Activated naive CD4-positive, alpha-beta T cell treated with anti-CD3 and anti-CD28 coated beads for 36 hours (primary cell): ENCODE data around the gene CNPPD1. TPM values are rescaled to one million over a fixed set of nuclear protein-coding genes. Genes with fewer than 3 reads are reported as not detected.
A peak's percentile ranks its signal among the peaks of the same experiment; 100 is the strongest.

Source experiments
- CTCF ChIA-PET: fragments of 350-600 bp; sonication (Branson Sonifier 250); formaldehyde crosslinking; loops from one replicate; lab custom pipeline; 2021; ENCODE audit warnings: antibody characterized with exemption; lab: Charles Lee
- DNase-seq: peaks from one replicate; pipeline ENCODE4 v3.0.0-alpha.2; 2020
- H3K27ac Mint-ChIP-seq: one replicate; pipeline ENCODE4 v1.8.0; 2021; ENCODE audit warnings: mild to moderate bottlenecking, mixed read lengths
- H3K27me3 Mint-ChIP-seq: one replicate; pipeline ENCODE4 v1.8.0; 2021; ENCODE audit warnings: low read depth, mixed read lengths
- H3K36me3 Mint-ChIP-seq: one replicate; pipeline ENCODE4 v1.8.0; 2021; ENCODE audit warnings: low read depth, mixed read lengths
- H3K4me1 Mint-ChIP-seq: one replicate; pipeline ENCODE4 v1.8.0; 2021; ENCODE audit warnings: low read depth, mixed read lengths
- H3K4me3 Mint-ChIP-seq: one replicate; pipeline ENCODE4 v1.8.0; 2021; ENCODE audit warnings: mild to moderate bottlenecking, moderate library complexity, mixed read lengths
- H3K9me3 Mint-ChIP-seq: one replicate; pipeline ENCODE4 v1.8.0; 2021; ENCODE audit warnings: mixed read lengths
- intact Hi-C: fragments of 100-400 bp; cut with micrococcal nuclease; formaldehyde crosslinking; loops from one replicate; pipeline ENCODE4 v1.15.1; 2023
- total RNA-seq, 2 experiments: library from RNA; stranded (reverse); gene quantifications; one replicate each; pipeline ENCODE4 v1.2.3, GENCODE V29; 2021

CNPPD1 gene
- total RNA-seq, 2 experiments from 2014 or later, result 27.0 to 31.4 TPM

GRCh38 chr2:219175486-219175885 is 1.2 kb downstream of the CNPPD1 start:
- CTCF ChIA-PET, result interaction anchor here (1.2 to 8.9 kb wide), 13 partner anchors 10 to 180 kb away, joined by 3 to 67 read pairs (median 7); partner anchors contain the start of genes ABCB6, DNAJB2, NHEJ1 and ZFAND2B
- H3K27me3 Mint-ChIP-seq, result no peaks in the 10 kb centered on the region
- H3K4me3 Mint-ChIP-seq, result peak overlapping the region; percentile 94
- no peaks in the 10 kb centered on the region for H3K9me3 Mint-ChIP-seq
- peak overlapping the region; percentile 98 for H3K27ac Mint-ChIP-seq
- peaks cover 14% of the 10 kb centered on the region for H3K36me3 Mint-ChIP-seq
- intact Hi-C loops, result loop anchor here (5.0 to 10.0 kb wide), 3 partner anchors 293 to 771 kb away; partner anchors contain the start of genes CHPF, TMEM198 and WNT10A
- H3K4me1 Mint-ChIP-seq, result peaks cover 35% of the 10 kb centered on the region
- DNase-seq, result no peak

GRCh38 chr2:219174801-219175200 is 1.9 kb downstream of the CNPPD1 start:
- Mint-ChIP-seq H3K36me3 (peaks cover 12% of the 10 kb centered on the region), H3K4me1 (peaks cover 31% of the 10 kb centered on the region), H3K27me3 (no peaks in the 10 kb centered on the region), H3K4me3 (no peak overlapping the region), H3K9me3 (no peaks in the 10 kb centered on the region), H3K27ac (no peak overlapping the region)
- DNase-seq, result no peak
- intact Hi-C loops, result loop anchor here (5.0 to 10.0 kb wide), 3 partner anchors 292 to 770 kb away; partner anchors contain the start of genes CHPF, TMEM198 and WNT10A
- CTCF ChIA-PET, result interaction anchor here (1.0 to 8.9 kb wide), 11 partner anchors 11 to 124 kb away, joined by 3 to 67 read pairs (median 7); partner anchors contain the start of genes ABCB6, DNAJB2, NHEJ1 and ZFAND2B

DNA sequence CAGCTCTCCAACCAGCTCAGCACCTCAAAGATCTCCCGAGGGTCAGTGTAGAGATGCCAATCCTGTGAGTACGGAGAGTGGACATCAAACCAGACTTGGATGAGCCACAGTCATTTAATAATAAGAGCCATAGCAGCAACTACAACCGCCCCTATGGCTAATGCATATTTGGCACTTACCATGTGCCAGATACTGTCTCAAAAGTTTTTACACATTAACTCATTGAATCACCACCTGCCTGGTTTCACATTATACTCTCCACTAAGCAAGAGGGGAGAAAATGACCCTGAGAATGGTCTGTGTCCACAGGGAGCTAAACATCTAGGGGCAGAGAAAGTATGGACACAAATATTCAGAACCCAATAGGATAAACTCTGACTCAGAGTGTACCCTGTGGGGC is 2.6 kb downstream of the CNPPD1 start:
- intact Hi-C loops, result loop anchor here (10.0 kb wide), 1 partner anchor 769 kb away; no protein-coding TSS in a partner anchor
- Mint-ChIP-seq H3K27ac (no peak overlapping the region), H3K9me3 (no peaks in the 10 kb centered on the region), H3K27me3 (no peaks in the 10 kb centered on the region), H3K36me3 (peaks cover 12% of the 10 kb centered on the region), H3K4me1 (peaks cover 28% of the 10 kb centered on the region), H3K4me3 (peak overlapping the region; percentile 3)
- CTCF ChIA-PET, result interaction anchor here (1.0 to 8.9 kb wide), 8 partner anchors 8 to 121 kb away, joined by 3 to 67 read pairs (median 6); partner anchors contain the start of genes NHEJ1 and ZFAND2B
- DNase-seq, result no peak

DNA sequence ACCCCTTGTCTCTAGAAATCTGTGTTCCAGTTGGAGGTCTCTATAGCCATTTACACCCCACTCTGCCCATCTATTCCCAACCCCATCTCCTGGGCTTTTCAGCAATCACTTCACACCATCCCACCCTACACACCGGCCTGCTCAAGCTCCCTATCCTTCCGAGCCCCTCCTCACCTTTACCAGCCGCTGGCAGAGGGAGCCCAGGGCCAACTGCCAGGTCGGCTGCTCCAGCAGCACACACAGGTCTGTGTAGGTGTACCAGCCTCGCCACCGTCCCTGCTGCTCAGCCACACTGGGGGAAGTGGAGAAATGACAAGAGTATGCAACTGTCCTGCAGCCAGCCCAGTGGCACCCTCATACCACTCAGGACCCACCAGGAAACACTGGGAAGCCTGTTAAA is 3.5 kb downstream of the CNPPD1 start:
- H3K4me3 Mint-ChIP-seq, result no peak overlapping the region
- no peaks in the 10 kb centered on the region for H3K27me3 Mint-ChIP-seq
- DNase-seq, result no peak
- H3K36me3 Mint-ChIP-seq, result peaks cover 12% of the 10 kb centered on the region
- CTCF ChIA-PET, result interaction anchor here (1.0 to 8.9 kb wide), 11 partner anchors 9 to 215 kb away, joined by 3 to 67 read pairs (median 6); partner anchors contain the start of genes DNPEP, NHEJ1 and ZFAND2B
- no peak overlapping the region for H3K27ac Mint-ChIP-seq
- intact Hi-C loops, result loop anchor here (10.0 kb wide), 1 partner anchor 768 kb away; no protein-coding TSS in a partner anchor
- H3K4me1 Mint-ChIP-seq, result peaks cover 25% of the 10 kb centered on the region
- H3K9me3 Mint-ChIP-seq, result no peaks in the 10 kb centered on the region

DNA sequence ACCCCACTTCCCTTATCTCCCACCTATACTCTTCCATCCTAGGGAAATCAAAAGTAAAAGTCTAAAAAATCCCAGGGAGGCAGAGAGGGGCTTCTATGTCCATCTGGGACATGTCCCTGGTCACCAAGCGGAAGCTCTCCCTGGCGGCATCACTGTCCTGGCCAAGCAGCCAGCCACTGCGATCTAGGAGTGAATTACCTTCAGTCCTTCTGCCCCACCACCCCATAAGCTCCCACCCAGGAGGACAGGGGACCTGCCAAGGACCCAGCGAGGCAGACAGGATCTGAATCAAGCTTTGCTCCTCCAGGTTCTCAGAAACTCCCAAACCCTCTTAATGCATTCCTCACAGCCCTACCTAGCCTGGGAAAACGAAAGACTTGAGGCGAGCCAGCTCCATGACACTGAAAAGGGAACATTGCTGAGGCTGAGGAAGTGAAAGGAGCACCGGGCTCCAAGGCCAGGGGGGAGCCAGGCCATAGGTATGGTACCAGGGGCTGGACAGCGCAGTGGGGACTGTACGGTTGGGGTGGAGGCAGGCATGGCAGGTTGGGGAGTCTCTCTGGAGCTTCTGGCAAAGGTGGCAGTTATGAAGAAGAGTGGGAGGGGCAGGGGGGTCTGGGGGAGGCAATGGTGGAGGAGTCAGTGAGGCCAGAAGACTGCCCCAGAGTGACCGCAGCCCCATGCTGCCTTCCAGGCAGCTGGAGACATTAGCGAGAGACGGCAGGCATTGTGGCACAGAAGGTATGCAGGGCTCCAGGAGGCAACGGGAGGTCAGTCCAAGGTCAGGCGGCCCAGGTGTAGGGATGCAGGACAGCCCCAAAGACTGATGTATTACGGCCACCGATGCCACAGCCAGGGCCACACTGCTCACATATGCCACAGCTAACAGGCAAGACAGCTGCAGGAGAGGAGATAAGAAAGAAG is 4.2 kb downstream of the CNPPD1 start:
- H3K4me1 Mint-ChIP-seq, result peaks cover 25% of the 10 kb centered on the region
- H3K9me3 Mint-ChIP-seq, result no peaks in the 10 kb centered on the region
- no peaks in the 10 kb centered on the region for H3K27me3 Mint-ChIP-seq
- peaks cover 9% of the 10 kb centered on the region for H3K36me3 Mint-ChIP-seq
- CTCF ChIA-PET, result interaction anchor here (0.6 to 8.9 kb wide), 19 partner anchors 9 to 218 kb away, joined by 3 to 67 read pairs (median 5); partner anchors contain the start of genes ATG9A, DNPEP, GLB1L and NHEJ1
- no peak overlapping the region for H3K4me3 Mint-ChIP-seq
- intact Hi-C loops, result loop anchor here (10.0 kb wide), 1 partner anchor 768 kb away; no protein-coding TSS in a partner anchor
- no peak for DNase-seq
- H3K27ac Mint-ChIP-seq, result no peak overlapping the region

DNA sequence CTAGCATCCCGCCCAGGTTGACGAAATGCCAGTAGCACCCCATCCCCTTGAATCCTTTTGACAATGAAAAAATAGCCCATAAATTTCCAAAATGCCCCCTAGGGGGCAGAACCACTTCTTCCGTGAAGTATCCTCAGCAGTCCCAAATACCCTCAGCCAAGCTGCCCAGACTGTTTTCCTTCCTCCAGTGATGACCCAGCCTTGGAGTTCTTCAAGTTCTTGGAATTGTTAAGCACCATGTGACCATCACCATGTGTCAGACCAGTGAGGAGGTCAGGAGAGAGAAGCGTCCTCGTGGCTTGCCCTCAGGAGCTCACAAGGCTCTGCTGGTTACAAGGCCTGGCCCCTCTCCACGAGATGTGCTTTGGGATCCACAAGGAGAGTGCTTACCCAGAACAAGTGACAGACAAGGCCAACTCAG is 5.5 kb downstream of the CNPPD1 start:
- peaks cover 25% of the 10 kb centered on the region for H3K4me1 Mint-ChIP-seq
- intact Hi-C loops, result loop anchor here (1.0 to 10.0 kb wide), 3 partner anchors 40 to 766 kb away; no protein-coding TSS in a partner anchor
- peak; percentile 51 for DNase-seq

GRCh38 chr2:219169930-219170654 is 6.6 kb downstream of the CNPPD1 start, which contains the start of gene SLC23A3:
Gene SLC23A3 (minus strand): TSS chr2:219170029. CDS start chr2:219169984, 45 bp downstream.
- H3K27me3 Mint-ChIP-seq, result no peaks in the 10 kb centered on the region
- intact Hi-C loops, result loop anchor here (10.0 kb wide), 1 partner anchor 765 kb away; no protein-coding TSS in a partner anchor
- CTCF ChIA-PET, result interaction anchor here (0.6 to 8.9 kb wide), 19 partner anchors 10 to 235 kb away, joined by 3 to 67 read pairs (median 5); partner anchors contain the start of genes NHEJ1 and ZFAND2B
- peaks cover 15% of the 10 kb centered on the region for H3K4me1 Mint-ChIP-seq
- peaks cover 5% of the 10 kb centered on the region for H3K36me3 Mint-ChIP-seq
- no peak for DNase-seq
- H3K27ac Mint-ChIP-seq, result no peak within 1 kb of the TSS
- H3K4me3 Mint-ChIP-seq, result no peak within 1 kb of the TSS
- no peaks in the 10 kb centered on the region for H3K9me3 Mint-ChIP-seq

More for the DNA sequence above, 5.5 kb downstream of the CNPPD1 start:
- H3K27ac Mint-ChIP-seq, result no peak overlapping the region
- H3K9me3 Mint-ChIP-seq, result no peaks in the 10 kb centered on the region
- CTCF ChIA-PET, result interaction anchor here (0.7 to 8.9 kb wide), 22 partner anchors 8 to 128 kb away, joined by 3 to 67 read pairs (median 5); partner anchors contain the start of genes ATG9A, GLB1L, NHEJ1 and STK16
- H3K36me3 Mint-ChIP-seq, result peaks cover 5% of the 10 kb centered on the region
- no peak overlapping the region for H3K4me3 Mint-ChIP-seq
- H3K27me3 Mint-ChIP-seq, result no peaks in the 10 kb centered on the region

DNA sequence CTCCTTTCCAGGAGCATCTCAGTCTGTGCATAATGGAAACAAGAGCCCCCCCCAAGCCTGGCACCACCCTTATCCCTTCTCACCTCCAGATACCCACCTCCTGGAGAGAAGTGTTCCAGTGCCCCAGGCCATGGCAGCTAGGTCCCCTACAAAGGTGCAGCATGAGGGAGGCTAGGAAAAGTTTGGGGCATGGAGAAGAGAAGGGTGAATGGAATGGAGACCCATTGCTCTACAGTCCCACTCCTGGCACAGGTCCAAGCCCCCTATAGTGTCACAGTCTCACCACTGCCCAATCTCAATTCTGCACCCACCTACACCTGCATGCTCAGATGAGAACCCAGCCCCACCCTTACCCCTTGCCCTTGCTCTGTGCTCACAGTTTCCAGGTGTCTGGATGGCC is 7.8 kb downstream of the CNPPD1 start:
- H3K27ac Mint-ChIP-seq, result no peak overlapping the region
- no peaks in the 10 kb centered on the region for H3K27me3 Mint-ChIP-seq
- peaks cover 3% of the 10 kb centered on the region for H3K4me1 Mint-ChIP-seq
- DNase-seq, result no peak
- no peaks in the 10 kb centered on the region for H3K36me3 Mint-ChIP-seq
- H3K4me3 Mint-ChIP-seq, result no peak overlapping the region
- CTCF ChIA-PET, result interaction anchor here (0.6 to 8.9 kb wide), 3 partner anchors 10 to 125 kb away, joined by 4 to 67 read pairs (median 44); partner anchors contain the start of gene NHEJ1
- intact Hi-C loops, result no loop called here
- no peaks in the 10 kb centered on the region for H3K9me3 Mint-ChIP-seq

DNA sequence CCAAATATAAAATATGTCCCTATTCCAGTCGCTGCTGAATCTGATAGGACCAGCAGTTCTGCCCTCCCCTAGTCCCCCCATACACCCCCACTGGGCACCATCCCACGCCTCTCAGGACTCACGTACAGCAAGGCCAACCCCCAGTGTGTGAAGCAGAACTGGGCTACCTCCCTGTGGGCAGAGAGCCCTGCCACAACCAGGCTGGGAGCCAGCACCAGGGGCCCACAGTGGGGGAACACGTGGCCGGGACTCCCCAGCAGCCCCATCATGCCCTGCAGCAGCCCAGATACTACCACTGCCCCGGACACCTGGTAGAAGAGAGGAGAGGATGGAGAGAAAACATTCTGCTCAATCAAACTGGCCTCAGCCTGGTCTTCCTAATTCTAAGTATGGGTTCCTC is 8.2 kb downstream of the CNPPD1 start:
- H3K36me3 Mint-ChIP-seq, result no peaks in the 10 kb centered on the region
- peaks cover 2% of the 10 kb centered on the region for H3K4me1 Mint-ChIP-seq
- H3K27me3 Mint-ChIP-seq, result no peaks in the 10 kb centered on the region
- intact Hi-C loops, result no loop called here
- H3K4me3 Mint-ChIP-seq, result no peak overlapping the region
- H3K27ac Mint-ChIP-seq, result no peak overlapping the region
- H3K9me3 Mint-ChIP-seq, result no peaks in the 10 kb centered on the region
- no peak for DNase-seq
- CTCF ChIA-PET, result interaction anchor here (4.5 kb wide), 1 partner anchor 125 kb away, joined by 44 read pairs; no protein-coding TSS in a partner anchor

GRCh38 chr2:219167997-219168396 is 8.7 kb downstream of the CNPPD1 start:
- no peaks in the 10 kb centered on the region for H3K36me3 Mint-ChIP-seq
- no peak overlapping the region for H3K4me3 Mint-ChIP-seq
- no peaks in the 10 kb centered on the region for H3K27me3 Mint-ChIP-seq
- CTCF ChIA-PET, result no interaction called here
- H3K27ac Mint-ChIP-seq, result no peak overlapping the region
- H3K9me3 Mint-ChIP-seq, result no peaks in the 10 kb centered on the region
- DNase-seq, result no peak
- intact Hi-C loops, result no loop called here
- H3K4me1 Mint-ChIP-seq, result no peaks in the 10 kb centered on the region
